ENCODE data around the gene GMDS. TPM values are rescaled to one million over a fixed set of nuclear protein-coding genes. Genes with fewer than 3 reads are reported as not detected.

Gene GMDS
- total RNA-seq, 1 experiment from 2014 or later = 35.0 TPM

DNA sequence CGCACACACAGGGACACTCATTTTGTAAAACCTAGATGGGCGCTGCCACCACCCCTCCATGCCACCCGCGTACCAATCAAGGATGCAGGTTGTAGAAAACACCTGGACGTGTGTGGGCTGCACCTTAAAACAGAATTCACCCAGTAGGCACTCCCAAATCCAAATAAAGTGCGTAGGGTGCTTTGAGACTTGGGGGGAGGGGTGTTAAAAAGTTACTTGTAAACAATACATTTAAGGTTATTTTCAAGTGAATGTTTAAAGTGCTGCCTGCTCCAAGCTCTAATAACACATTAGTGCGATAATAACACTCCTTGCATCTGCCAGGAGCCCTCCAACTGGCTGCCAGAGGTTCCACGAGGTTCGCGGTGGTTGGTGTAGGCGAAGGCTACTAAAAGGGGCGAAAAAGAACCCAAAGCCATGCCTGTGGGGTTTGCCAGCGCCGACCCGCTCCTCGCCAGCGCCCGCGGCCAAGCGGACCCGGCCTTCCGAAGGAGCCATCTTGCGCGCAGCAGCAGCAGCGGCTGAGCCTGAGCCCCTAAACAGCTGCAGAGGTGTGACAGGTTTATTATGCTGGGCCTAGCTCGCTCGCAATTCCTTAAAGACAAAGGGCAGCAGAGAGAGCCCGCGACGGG is 624.2 kb downstream of the GMDS start:
- peaks cover 44% of the 10 kb centered on the region for H3K4me1 Mint-ChIP-seq
- H3K4me3 Mint-ChIP-seq = peak overlapping the region; percentile 34
- no peak overlapping the region for H3K27ac Mint-ChIP-seq
- ChIA-PET CTCF (interaction anchor here (0.6 to 5.8 kb wide), 3 partner anchors 9 to 14 kb away, joined by 3 to 30 read pairs (median 3); partner anchors contain the start of gene FOXC1), POLR2A (interaction anchor here (1.0 kb wide), 1 partner anchor 14 kb away, joined by 3 read pairs; no protein-coding TSS in a partner anchor)
- no peaks in the 10 kb centered on the region for H3K9me3 Mint-ChIP-seq
- DNase-seq (ENCODE audit: low spot score) (no peak), ATAC-seq (no peak)
- H3K36me3 Mint-ChIP-seq = no peaks in the 10 kb centered on the region
- H3K27me3 Mint-ChIP-seq (ENCODE audit: low read depth) = peaks cover 99% of the 10 kb centered on the region
- TF ChIP-seq RELA (CRISPR knock-in tag; IDR thresholded peaks at IDR 0.05; ENCODE audit: borderline replicate concordance) = no peak
- no peak for TF ChIP-seq ZNF232 (CRISPR knock-in tag; IDR thresholded peaks at IDR 0.05)
- TF ChIP-seq SMAD4 (CRISPR knock-in tag; IDR thresholded peaks at IDR 0.05) = no peak

DNA sequence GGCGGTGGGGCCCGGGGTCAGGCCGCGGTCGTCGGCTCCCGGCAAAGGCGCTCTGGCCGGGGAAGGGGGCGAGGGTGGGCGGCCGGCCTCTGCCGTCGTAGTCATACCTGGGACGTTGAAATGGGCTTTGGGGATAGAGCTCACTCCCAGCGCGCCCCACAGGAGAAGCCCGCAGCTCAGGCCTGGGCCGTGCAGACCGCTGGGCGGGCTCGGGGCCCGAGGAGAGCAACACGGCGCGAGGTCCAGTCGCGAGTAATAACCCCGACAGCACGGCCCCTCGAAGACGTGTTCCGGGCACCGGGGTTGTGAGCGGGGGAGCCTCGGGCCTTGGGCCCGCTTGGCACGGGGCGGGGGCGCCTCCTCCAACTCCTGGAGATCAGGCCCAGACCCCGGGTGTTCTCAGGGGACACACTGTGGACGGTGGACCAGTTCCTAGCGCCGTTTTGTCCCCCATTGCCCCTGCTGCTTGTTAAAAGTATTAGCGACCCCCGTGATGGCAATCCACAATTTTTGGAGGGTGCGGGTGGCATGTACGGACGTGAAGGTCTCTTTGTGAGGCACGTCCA is 624.8 kb downstream of the GMDS start:
- no peak overlapping the region for H3K27ac Mint-ChIP-seq
- no peaks in the 10 kb centered on the region for H3K9me3 Mint-ChIP-seq
- H3K4me1 Mint-ChIP-seq = peaks cover 48% of the 10 kb centered on the region
- H3K4me3 Mint-ChIP-seq = peak overlapping the region; percentile 34
- ChIA-PET CTCF (interaction anchor here (0.6 to 5.8 kb wide), 5 partner anchors 9 to 733 kb away, joined by 3 to 30 read pairs (median 3); no protein-coding TSS in a partner anchor), POLR2A (no interaction called here)
- DNase-seq (ENCODE audit: low spot score) (no peak), ATAC-seq (peak; percentile 6)
- H3K36me3 Mint-ChIP-seq = no peaks in the 10 kb centered on the region
- peaks cover 99% of the 10 kb centered on the region for H3K27me3 Mint-ChIP-seq (ENCODE audit: low read depth)
- TF ChIP-seq, protein P1, sequence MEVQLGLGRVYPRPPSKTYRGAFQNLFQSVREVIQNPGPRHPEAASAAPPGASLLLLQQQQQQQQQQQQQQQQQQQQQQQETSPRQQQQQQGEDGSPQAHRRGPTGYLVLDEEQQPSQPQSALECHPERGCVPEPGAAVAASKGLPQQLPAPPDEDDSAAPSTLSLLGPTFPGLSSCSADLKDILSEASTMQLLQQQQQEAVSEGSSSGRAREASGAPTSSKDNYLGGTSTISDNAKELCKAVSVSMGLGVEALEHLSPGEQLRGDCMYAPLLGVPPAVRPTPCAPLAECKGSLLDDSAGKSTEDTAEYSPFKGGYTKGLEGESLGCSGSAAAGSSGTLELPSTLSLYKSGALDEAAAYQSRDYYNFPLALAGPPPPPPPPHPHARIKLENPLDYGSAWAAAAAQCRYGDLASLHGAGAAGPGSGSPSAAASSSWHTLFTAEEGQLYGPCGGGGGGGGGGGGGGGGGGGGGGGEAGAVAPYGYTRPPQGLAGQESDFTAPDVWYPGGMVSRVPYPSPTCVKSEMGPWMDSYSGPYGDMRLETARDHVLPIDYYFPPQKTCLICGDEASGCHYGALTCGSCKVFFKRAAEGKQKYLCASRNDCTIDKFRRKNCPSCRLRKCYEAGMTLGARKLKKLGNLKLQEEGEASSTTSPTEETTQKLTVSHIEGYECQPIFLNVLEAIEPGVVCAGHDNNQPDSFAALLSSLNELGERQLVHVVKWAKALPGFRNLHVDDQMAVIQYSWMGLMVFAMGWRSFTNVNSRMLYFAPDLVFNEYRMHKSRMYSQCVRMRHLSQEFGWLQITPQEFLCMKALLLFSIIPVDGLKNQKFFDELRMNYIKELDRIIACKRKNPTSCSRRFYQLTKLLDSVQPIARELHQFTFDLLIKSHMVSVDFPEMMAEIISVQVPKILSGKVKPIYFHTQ (CRISPR knock-in tag; IDR thresholded peaks at IDR 0.05) = no peak
- TF ChIP-seq NFYB (CRISPR knock-in tag; conservative IDR thresholded peaks at IDR 0.05; ENCODE audit: low read depth) = no peak
- no peak for TF ChIP-seq NR3C1 (CRISPR knock-in tag; conservative IDR thresholded peaks at IDR 0.05; ENCODE audit: low read depth)
- TF ChIP-seq GRHL2 (CRISPR knock-in tag; IDR thresholded peaks at IDR 0.05; ENCODE audit: insufficient replicate concordance, severe bottlenecking) = no peak
- TF ChIP-seq ESRRA (CRISPR knock-in tag; IDR thresholded peaks at IDR 0.05; ENCODE audit: borderline replicate concordance) = no peak
- no peak for TF ChIP-seq CBFB (CRISPR knock-in tag; IDR thresholded peaks at IDR 0.05; ENCODE audit: low read depth)
- TF ChIP-seq, protein P2, sequence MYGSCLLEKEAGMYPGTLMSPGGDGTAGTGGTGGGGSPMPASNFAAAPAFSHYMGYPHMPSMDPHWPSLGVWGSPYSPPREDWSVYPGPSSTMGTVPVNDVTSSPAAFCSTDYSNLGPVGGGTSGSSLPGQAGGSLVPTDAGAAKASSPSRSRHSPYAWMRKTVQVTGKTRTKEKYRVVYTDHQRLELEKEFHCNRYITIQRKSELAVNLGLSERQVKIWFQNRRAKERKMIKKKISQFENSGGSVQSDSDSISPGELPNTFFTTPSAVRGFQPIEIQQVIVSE (CRISPR knock-in tag; IDR thresholded peaks at IDR 0.05; ENCODE audit: borderline replicate concordance) = no peak
- TF ChIP-seq, protein P3, sequence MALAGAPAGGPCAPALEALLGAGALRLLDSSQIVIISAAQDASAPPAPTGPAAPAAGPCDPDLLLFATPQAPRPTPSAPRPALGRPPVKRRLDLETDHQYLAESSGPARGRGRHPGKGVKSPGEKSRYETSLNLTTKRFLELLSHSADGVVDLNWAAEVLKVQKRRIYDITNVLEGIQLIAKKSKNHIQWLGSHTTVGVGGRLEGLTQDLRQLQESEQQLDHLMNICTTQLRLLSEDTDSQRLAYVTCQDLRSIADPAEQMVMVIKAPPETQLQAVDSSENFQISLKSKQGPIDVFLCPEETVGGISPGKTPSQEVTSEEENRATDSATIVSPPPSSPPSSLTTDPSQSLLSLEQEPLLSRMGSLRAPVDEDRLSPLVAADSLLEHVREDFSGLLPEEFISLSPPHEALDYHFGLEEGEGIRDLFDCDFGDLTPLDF (CRISPR knock-in tag; IDR thresholded peaks at IDR 0.05) = no peak
- TF ChIP-seq NR2C2 (CRISPR knock-in tag; IDR thresholded peaks at IDR 0.05) = no peak
- no peak for TF ChIP-seq MYBL2 (CRISPR knock-in tag; IDR thresholded peaks at IDR 0.05)
- TF ChIP-seq, protein P4, sequence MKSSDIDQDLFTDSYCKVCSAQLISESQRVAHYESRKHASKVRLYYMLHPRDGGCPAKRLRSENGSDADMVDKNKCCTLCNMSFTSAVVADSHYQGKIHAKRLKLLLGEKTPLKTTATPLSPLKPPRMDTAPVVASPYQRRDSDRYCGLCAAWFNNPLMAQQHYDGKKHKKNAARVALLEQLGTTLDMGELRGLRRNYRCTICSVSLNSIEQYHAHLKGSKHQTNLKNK (CRISPR knock-in tag; IDR thresholded peaks at IDR 0.05) = no peak
- TF ChIP-seq, protein P5, sequence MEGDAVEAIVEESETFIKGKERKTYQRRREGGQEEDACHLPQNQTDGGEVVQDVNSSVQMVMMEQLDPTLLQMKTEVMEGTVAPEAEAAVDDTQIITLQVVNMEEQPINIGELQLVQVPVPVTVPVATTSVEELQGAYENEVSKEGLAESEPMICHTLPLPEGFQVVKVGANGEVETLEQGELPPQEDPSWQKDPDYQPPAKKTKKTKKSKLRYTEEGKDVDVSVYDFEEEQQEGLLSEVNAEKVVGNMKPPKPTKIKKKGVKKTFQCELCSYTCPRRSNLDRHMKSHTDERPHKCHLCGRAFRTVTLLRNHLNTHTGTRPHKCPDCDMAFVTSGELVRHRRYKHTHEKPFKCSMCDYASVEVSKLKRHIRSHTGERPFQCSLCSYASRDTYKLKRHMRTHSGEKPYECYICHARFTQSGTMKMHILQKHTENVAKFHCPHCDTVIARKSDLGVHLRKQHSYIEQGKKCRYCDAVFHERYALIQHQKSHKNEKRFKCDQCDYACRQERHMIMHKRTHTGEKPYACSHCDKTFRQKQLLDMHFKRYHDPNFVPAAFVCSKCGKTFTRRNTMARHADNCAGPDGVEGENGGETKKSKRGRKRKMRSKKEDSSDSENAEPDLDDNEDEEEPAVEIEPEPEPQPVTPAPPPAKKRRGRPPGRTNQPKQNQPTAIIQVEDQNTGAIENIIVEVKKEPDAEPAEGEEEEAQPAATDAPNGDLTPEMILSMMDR (IDR thresholded peaks at IDR 0.05) = no peak
- TF ChIP-seq ZNF423 (CRISPR knock-in tag; IDR thresholded peaks at IDR 0.05) = no peak
- no peak for TF ChIP-seq CREB1 (CRISPR knock-in tag; IDR thresholded peaks at IDR 0.05)
- TF ChIP-seq TEAD1 (CRISPR knock-in tag; IDR thresholded peaks at IDR 0.05) = no peak
- TF ChIP-seq, protein P6, sequence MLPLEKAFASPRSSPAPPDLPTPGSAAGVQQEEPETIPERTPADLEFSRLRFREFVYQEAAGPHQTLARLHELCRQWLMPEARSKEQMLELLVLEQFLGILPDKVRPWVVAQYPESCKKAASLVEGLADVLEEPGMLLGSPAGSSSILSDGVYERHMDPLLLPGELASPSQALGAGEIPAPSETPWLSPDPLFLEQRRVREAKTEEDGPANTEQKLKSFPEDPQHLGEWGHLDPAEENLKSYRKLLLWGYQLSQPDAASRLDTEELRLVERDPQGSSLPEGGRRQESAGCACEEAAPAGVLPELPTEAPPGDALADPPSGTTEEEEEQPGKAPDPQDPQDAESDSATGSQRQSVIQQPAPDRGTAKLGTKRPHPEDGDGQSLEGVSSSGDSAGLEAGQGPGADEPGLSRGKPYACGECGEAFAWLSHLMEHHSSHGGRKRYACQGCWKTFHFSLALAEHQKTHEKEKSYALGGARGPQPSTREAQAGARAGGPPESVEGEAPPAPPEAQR (CRISPR knock-in tag; IDR thresholded peaks at IDR 0.05) = no peak
- no peak for TF ChIP-seq KAT7 (CRISPR knock-in tag; IDR thresholded peaks at IDR 0.05; ENCODE audit: borderline replicate concordance)

Measured in WTC11 (cell line).